HL-60 (cell line): Measurements from ENCODE around the gene PLEKHJ1.

ENCODE experiments used
- CTCF ChIP-seq: IDR thresholded peaks from one replicate; pipeline ENCODE4 v1.5.1; 2011; ENCODE audit warnings: low read length, control low read depth, inconsistent platforms; ENCODE audit not compliant: insufficient read depth
- POLR2AphosphoS5 ChIP-seq: IDR thresholded peaks from 2 replicates; pipeline ENCODE4 v1.6.1; 2012; ENCODE audit warnings: low read depth

- TF ChIP-seq CTCF (no peak), POLR2AphosphoS5 (no peak)
Measured at GRCh38 chr19:2283835-2284507, 47.8 kb upstream of the PLEKHJ1 start.
